Small intestine (tissue), 7 donors: ENCODE results near the gene B4GALT1. TPM values are rescaled to one million over a fixed set of nuclear protein-coding genes. Genes with fewer than 3 reads are reported as not detected.
A peak's percentile ranks its signal among the peaks of the same experiment; 100 is the strongest.

Source experiments
- DNase-seq, 2 donors: peaks; one replicate each; pipeline versions ENCODE4 v3.0.0 to v3.0.0-alpha.2; 2013
- FAIRE-seq: peaks from 2 replicates; lab custom pipeline; 2012; peaks lifted over from hg19 to GRCh38; lab: Jason Lieb, UNC
- H3K27ac ChIP-seq, 3 donors: one replicate each; pipeline ENCODE4 v1.5.1; 2013; ENCODE audit warnings: low read length in 2 of 3, mild to moderate bottlenecking in 2 of 3, control low read depth in 1 of 3, inconsistent platforms in 1 of 3, low read depth in 1 of 3, moderate library complexity in 1 of 3
- H3K27me3 ChIP-seq, 3 donors: one replicate each; pipeline ENCODE4 v1.6.1; 2013; ENCODE audit warnings: low read length in 3 of 3, inconsistent platforms in 1 of 3; ENCODE audit not compliant: control insufficient read depth in 3 of 3, insufficient read depth in 3 of 3
- H3K36me3 ChIP-seq, 3 donors: one replicate each; pipeline ENCODE4 v1.6.1; 2013; ENCODE audit warnings: low read length in 3 of 3, inconsistent platforms in 1 of 3, low read depth in 1 of 3, mild to moderate bottlenecking in 1 of 3, moderate library complexity in 1 of 3; ENCODE audit not compliant: control insufficient read depth in 3 of 3, insufficient read depth in 2 of 3
- H3K4me1 ChIP-seq, 3 donors: one replicate each; pipeline ENCODE4 v1.6.1; 2013; ENCODE audit warnings: low read length in 2 of 3, inconsistent platforms in 1 of 3, low read depth in 1 of 3, mild to moderate bottlenecking in 1 of 3, moderate library complexity in 1 of 3; ENCODE audit not compliant: control insufficient read depth in 3 of 3, insufficient read depth in 2 of 3
- H3K4me3 ChIP-seq, 3 donors: one replicate each; pipeline ENCODE4 v1.5.1; 2013; ENCODE audit warnings: low read length in 3 of 3, control low read depth in 1 of 3, inconsistent platforms in 1 of 3, low read depth in 1 of 3, mild to moderate bottlenecking in 1 of 3, moderate library complexity in 1 of 3
- H3K9me3 ChIP-seq, 2 donors: one replicate each; pipeline ENCODE4 v1.6.1; 2013; ENCODE audit warnings: low read depth in 1 of 2, low read length in 1 of 2; ENCODE audit not compliant: control insufficient read depth in 2 of 2, insufficient read depth in 1 of 2
- WGBS, 3 donors: extraction: QIAGEN DNeasy Blood & Tissue Kit; methylation state at CpG; one replicate each; pipeline ENCODE4 v1.1.7; 2013; 5-methylcytosine and 5-hydroxymethylcytosine counted together
- polyA plus RNA-seq, 4 donors: library from polyadenylated mRNA; stranded (reverse) in 3 of 4; unstranded in 1 of 4; fragments of 200-250 nt in 3 of 4; fragments of 120-200 nt in 1 of 4; gene quantifications; one replicate each; pipeline versions ENCODE4 v1.2.1 to v1.2.3, GENCODE V29; 2013
- donor health status: healthy with polysubstance abuse.
- donor health status: control.
- donor health status: control.
- donor health status: Bipolar disorder and iron deficiency.
- donor health status: healthy.

B4GALT1 gene
- polyA plus RNA-seq, 4 donors: 11.9 to 114 (median 32.2) TPM

DNA sequence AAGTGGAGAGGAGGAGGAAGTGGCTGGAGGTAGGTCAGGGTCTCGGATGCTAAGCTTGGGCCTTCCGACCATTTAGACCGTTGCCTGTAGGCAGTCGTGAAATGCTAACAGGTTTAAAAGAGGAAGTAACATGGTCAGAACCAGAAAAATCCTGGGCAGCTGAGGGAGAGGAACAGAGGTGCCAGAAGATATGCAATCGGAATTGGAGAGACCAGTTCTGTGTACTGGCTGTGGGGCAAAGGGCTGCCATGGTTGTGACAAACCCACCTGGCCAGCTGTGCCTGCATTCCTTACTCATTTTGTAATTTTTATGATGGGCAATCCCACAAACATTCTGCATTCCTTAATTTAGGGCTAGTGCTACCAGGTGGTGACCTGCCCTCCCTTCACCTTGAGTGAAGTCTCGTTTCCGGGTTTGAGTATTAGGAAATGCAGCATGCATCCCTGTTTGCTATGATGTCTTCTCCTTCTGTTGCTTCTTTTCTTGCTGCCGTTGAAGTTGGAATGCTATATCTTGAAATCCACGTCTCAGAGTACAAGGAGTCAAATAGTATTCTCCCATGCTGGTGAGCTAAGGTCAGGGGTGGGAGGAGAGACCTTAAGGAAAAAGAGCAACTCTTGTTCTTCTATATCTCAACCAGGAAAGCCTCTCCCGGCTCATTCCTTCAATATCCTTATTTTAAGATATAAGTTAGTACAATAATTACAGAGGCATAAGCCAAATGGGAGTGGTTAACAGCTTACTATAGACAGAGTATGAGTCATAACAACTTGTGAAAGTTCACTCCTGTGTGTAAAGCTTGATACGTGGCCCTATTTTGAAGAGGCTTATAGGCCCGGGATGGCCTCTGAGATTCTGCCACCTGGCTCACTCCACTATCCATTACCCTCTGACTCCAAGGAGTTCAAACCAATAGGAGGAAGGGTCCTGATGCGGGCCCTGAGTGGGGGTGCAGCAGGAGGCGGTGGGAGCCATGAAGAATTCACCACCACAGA lies 37.0 kb downstream of the B4GALT1 start:
- H3K36me3 ChIP-seq: peaks cover 3 to 75% (median 8%) of the 10 kb centered on the region in 3 donors
- peak; percentile 80 to 83 for DNase-seq

DNA sequence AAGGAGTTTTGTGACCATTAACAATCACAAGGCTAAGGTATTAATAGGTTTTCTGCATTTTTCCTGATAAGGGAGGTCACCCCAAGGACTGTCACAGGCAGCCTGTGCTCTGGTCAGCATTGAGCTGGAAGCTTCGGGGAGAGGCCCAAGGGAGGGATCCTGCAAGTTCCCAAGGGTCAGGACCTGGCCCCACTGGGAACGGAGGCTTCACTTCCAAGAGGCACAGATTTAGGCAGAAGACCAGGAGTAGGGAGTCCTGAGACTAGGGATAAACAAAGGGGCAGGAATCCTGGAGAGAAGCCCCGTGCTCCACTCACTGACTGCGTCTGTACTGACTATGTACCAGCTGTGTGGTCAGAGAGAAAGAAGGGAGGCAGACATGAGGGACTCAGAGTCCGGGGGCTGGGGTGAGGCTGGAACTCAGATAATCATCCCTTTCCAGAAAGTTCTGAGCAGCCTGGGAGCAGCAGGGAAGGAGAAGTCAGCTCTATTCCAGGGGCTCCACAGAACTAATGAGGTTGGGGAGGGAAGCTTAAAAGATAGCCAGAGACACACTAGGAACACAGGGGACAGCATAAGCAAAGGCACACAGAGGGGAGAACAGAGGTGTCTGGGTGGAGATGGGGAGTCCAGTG lies 37.8 kb downstream of the B4GALT1 start:
- Histone ChIP-seq H3K27me3 (no peaks in the 10 kb centered on the region), H3K27ac (peak overlapping the region; percentile 73 to 92 (median 74)), H3K4me3 (no peak overlapping the region), H3K9me3 (no peaks in the 10 kb centered on the region), H3K4me1 (peaks cover 0 to 65% (median 14%) of the 10 kb centered on the region in 3 donors), H3K36me3 (peaks cover 5 to 75% (median 8%) of the 10 kb centered on the region in 3 donors)
- FAIRE-seq (no peak), DNase-seq (peak in 1 of 2 donors; percentile 45)
- 74 to 86% (median 74%) methylated on average over 5 of the region's 5 CpGs for WGBS, 3 donors

More for the DNA sequence above, 37.0 kb downstream of the B4GALT1 start:
- Histone ChIP-seq H3K4me1 (peaks cover under 1 to 73% (median 14%) of the 10 kb centered on the region in 3 donors), H3K9me3 (no peaks in the 10 kb centered on the region), H3K4me3 (no peak overlapping the region), H3K27ac (peak overlapping the region; percentile 73 to 92 (median 76)), H3K27me3 (no peaks in the 10 kb centered on the region)
- 39 to 56% (median 54%) methylated on average over 14 of the region's 14 CpGs for WGBS, 3 donors
- FAIRE-seq: no peak

DNA sequence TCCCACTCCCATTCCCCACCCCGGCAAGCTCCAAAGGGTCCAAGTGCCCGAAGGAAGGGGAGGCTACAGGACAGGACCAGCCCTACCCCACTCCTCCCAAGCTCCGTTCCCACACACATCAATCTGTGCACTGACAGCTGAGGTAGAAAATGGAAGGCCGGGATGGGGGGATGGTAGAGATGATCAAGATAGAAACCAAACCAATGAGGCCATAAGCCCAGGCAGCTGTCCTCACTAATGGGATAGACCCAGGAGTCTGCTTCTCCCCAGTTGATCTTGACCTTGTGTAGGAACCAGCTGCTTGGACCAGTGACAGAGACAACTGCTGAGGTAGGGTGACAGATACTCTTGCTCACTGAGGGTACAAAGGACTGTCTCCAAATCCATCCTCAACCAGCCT lies 38.6 kb downstream of the B4GALT1 start:
- peak overlapping the region in 1 of 3 donors; percentile 92 for H3K27ac ChIP-seq
- DNase-seq (no peak), FAIRE-seq (no peak)
- H3K4me3 ChIP-seq: no peak overlapping the region
- no peaks in the 10 kb centered on the region for H3K9me3 ChIP-seq
- peaks cover 0 to 59% (median 14%) of the 10 kb centered on the region in 3 donors for H3K4me1 ChIP-seq
- H3K27me3 ChIP-seq: no peaks in the 10 kb centered on the region
- WGBS, 3 donors: 93 to 98% (median 96%) methylated on average over 4 of the region's 4 CpGs
- H3K36me3 ChIP-seq: peaks cover 7 to 78% (median 8%) of the 10 kb centered on the region in 3 donors

DNA sequence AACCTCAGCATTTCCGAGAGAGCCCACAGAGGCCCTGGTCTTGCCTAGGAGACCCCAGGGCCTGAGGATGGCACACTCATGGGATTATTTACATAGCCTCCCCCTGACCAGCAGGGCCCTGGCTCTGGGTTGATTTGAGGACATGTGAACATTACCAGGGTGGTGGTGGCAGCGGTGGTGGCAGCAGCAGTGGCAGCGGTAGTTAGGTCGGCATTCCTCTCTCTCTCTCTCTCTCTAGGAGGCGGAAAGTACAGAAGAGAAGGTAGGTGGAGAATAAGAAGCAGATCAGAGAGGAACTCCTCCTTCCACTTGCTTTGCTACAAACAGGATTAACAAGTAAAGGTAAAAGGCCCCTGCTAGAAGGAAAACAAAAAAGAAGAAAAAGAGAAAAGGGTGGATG lies 39.3 kb downstream of the B4GALT1 start:
- Histone ChIP-seq H3K4me3 (no peak overlapping the region), H3K36me3 (peaks cover 4 to 74% (median 7%) of the 10 kb centered on the region in 3 donors), H3K9me3 (no peaks in the 10 kb centered on the region), H3K4me1 (peaks cover 0 to 57% (median 14%) of the 10 kb centered on the region in 3 donors), H3K27ac (no peak overlapping the region), H3K27me3 (no peaks in the 10 kb centered on the region)
- WGBS, 3 donors: 83 to 90% (median 83%) methylated on average over 5 of the region's 5 CpGs
- no peak for FAIRE-seq
- no peak for DNase-seq

DNA sequence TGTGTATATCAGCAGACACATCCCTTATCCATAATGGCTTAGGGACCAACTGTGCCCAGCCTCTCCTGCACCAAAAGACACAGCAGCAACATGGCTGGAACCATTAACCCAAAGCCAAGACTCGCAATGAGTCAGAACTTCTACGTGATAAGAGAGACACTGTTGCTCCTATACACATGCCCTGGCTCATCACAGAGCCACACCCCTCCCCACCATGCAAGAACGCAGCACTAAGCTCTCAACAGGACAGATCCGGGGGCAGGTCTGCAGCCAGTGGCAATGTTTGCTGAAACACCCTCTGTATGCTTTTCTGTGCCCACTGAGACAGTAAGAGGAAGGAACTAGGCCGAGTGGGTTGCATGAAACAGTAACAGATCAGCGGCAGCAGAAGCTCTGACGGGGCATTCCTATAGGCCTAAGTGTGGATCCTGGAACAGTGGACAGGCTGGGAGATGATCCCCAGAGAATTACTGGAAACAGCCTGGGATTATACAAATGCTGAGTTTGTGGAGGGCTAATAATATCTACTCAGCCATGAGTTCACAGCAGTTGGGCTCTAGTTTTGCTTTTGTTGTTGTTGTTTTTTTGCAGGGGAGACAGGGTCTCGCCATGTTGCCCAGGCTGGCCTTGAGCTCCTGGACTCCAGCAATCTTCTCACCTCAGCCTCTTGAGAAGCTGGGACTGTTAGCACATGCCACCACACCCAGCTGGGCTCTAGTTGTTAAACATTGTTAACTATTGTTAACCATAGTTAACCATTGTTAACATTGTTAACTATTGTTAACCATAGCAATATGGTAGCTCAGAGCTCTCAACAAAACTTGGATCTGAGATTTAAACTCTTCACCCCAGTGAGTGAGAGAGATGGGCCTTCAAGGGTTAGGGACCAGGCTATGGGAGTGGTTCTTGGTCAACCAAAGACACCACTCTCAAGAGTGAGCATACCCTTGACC lies 41.0 kb downstream of the B4GALT1 start:
- Histone ChIP-seq H3K9me3 (no peaks in the 10 kb centered on the region), H3K36me3 (peaks cover 4 to 77% (median 7%) of the 10 kb centered on the region in 3 donors), H3K4me3 (no peak overlapping the region), H3K4me1 (peaks cover 0 to 42% (median 8%) of the 10 kb centered on the region in 3 donors), H3K27me3 (no peaks in the 10 kb centered on the region), H3K27ac (no peak overlapping the region)
- 76 to 84% (median 79%) methylated on average over 8 of the region's 8 CpGs for WGBS, 3 donors
- DNase-seq (no peak), FAIRE-seq (no peak)

DNA sequence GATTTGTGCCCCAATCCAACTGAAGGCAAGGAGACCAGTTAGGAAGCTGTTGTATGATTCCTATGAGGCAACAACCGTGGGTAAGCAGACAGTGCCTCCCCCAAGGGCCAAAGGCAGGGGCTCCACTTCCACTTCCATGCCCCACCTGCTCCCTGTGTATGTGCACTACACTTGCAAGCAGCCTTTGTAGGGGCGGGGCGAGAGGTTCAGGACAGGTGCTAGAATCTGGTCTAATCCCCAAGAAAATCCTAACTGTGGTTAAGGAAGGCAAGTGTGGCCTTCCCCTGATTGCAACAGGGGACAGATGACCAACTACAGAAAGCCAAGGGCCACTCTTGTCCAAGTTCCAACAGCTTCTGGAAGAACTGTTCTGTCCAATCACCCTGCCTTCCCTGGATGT lies 41.7 kb downstream of the B4GALT1 start:
- Histone ChIP-seq H3K4me3 (no peak overlapping the region), H3K9me3 (no peaks in the 10 kb centered on the region), H3K36me3 (peaks cover 6 to 73% (median 7%) of the 10 kb centered on the region in 3 donors), H3K27ac (no peak overlapping the region), H3K4me1 (peaks cover 0 to 35% (median 4%) of the 10 kb centered on the region in 3 donors), H3K27me3 (no peaks in the 10 kb centered on the region)
- WGBS, 3 donors: 92 to 94% (median 92%) methylated on average over 3 of the region's 3 CpGs
- FAIRE-seq: no peak
- DNase-seq: no peak

DNA sequence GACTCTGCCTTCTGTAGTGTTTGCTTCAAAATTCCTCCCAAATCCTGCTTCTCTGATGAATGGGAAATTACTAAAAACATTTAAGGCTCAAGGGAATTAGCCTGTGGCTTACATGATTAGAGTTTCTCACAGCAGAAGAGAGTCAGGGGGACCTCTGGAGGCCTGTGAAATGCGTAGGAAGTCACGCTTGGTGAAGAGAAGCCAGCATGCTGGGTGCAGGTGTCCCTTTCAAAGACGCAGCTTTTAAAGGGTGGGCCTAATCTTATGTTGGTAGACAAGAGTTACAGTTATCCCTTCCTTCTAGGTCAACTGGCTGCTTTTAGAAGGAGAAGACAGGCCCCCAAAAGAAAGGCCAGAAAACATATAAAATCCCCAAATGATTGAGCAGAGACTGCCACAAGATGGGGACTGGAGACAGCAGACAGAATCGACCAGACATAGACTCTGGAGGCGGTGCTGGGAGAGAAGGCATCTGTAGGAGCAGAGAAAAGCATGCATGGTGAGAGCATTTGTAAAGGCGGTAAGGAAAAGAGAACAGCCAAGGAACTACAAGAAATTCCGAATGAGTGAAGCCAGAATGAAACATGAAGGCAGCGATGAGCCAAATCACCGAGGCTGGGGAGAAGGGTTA lies 42.3 kb downstream of the B4GALT1 start:
- Histone ChIP-seq H3K27ac (no peak overlapping the region), H3K4me3 (no peak overlapping the region), H3K27me3 (no peaks in the 10 kb centered on the region), H3K36me3 (peaks cover 7 to 73% (median 8%) of the 10 kb centered on the region in 3 donors), H3K9me3 (no peaks in the 10 kb centered on the region), H3K4me1 (peaks cover 0 to 31% (median 4%) of the 10 kb centered on the region in 3 donors)
- 78 to 90% (median 89%) methylated on average over 9 of the region's 9 CpGs for WGBS, 3 donors
- DNase-seq (no peak), FAIRE-seq (no peak)
